IPS-18a (cell line): ENCODE data around the gene ANP32B.
"Not testable (repeated sequence)": the region's sequence is repeated elsewhere in the genome, so short reads cannot be mapped to it uniquely, and the experiment has no call there.

ENCODE experiments used
- H3K27ac ChIP-seq: one replicate; pipeline ENCODE4 v1.5.1; 2013; ENCODE audit warnings: low read length
- H3K27me3 ChIP-seq: one replicate; pipeline ENCODE4 v1.6.1; 2013; ENCODE audit warnings: mild to moderate bottlenecking, low read length; ENCODE audit not compliant: control insufficient read depth, insufficient read depth
- H3K36me3 ChIP-seq: one replicate; pipeline ENCODE4 v1.6.1; 2013; ENCODE audit warnings: low read depth, low read length; ENCODE audit not compliant: control insufficient read depth
- H3K4me1 ChIP-seq: one replicate; pipeline ENCODE4 v1.6.1; 2013; ENCODE audit warnings: low read depth, low read length; ENCODE audit not compliant: control insufficient read depth
- H3K4me3 ChIP-seq: one replicate; pipeline ENCODE4 v1.5.1; 2013; ENCODE audit warnings: low read length
- H3K9ac ChIP-seq: one replicate; pipeline ENCODE4 v1.6.1; 2013; ENCODE audit warnings: mild to moderate bottlenecking, low read length, moderate library complexity
- H3K9me3 ChIP-seq: one replicate; pipeline ENCODE4 v1.6.1; 2013; ENCODE audit warnings: low read depth, low read length; ENCODE audit not compliant: control insufficient read depth

The ANP32B gene

GRCh38 chr9:97983589-97984187 lies 547 bp downstream of the ANP32B start:
- Histone ChIP-seq H3K4me3 (peak overlapping the region; percentile 75), H3K9ac (peak overlapping the region; percentile 80), H3K27ac (no peak overlapping the region), H3K36me3 (no peaks in the 10 kb centered on the region), H3K9me3 (no peaks in the 10 kb centered on the region), H3K4me1 (no peaks in the 10 kb centered on the region), H3K27me3 (peaks cover 89% of the 10 kb centered on the region)

- peak overlapping the region; percentile 56 for H3K4me3 ChIP-seq
- H3K36me3 ChIP-seq = no peaks in the 10 kb centered on the region
- H3K9ac ChIP-seq = peak overlapping the region; percentile 75
- H3K4me1 ChIP-seq = no peaks in the 10 kb centered on the region
- no peaks in the 10 kb centered on the region for H3K9me3 ChIP-seq
- H3K27me3 ChIP-seq = peaks cover 89% of the 10 kb centered on the region
- no peak overlapping the region for H3K27ac ChIP-seq
Measured at GRCh38 chr9:97984188-97985057, 1.3 kb downstream of the ANP32B start.

DNA sequence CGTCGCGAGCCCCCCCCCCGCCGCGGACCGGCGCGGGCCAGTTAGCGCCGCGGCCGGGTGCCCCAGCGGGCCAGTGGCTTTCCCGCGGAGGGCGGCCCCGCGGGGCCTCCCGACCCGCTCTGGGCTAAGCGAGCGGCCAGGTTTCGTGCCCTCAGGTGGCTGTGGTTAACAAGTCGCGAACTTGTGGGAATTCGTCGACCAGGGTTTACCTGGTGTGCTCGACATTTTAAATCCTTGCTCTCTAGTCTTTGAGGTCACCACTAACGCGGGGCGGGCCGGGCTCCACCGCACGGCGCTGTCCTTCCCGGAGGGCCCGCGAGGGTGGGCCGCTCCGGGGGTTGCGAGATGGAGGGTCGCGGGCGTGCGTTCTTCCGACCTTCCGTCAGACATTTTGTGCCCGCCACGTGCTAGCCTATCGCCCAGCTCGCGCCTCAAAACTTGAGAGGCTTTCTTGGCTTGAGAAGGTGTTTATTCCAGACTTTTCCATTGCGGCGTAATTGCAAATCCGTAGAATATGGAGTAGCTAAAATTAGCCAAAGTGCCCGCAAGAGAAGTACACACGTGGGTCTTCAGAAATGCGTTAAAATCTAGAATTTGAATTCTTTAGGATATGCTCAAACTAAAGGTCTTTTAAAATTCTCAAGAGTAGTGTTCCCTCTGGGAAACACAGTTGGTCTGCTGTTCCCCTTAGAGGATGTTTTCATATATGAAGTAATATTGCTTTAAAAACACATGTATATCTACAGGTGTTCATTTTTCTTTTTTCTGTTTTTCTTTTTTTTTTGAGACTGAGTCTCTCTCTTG lies 2.1 kb downstream of the ANP32B start:
- Histone ChIP-seq H3K4me1 (no peaks in the 10 kb centered on the region), H3K9ac (no peak overlapping the region), H3K36me3 (no peaks in the 10 kb centered on the region), H3K4me3 (peak overlapping the region; percentile 23), H3K27ac (no peak overlapping the region), H3K9me3 (no peaks in the 10 kb centered on the region), H3K27me3 (peaks cover 89% of the 10 kb centered on the region)

DNA sequence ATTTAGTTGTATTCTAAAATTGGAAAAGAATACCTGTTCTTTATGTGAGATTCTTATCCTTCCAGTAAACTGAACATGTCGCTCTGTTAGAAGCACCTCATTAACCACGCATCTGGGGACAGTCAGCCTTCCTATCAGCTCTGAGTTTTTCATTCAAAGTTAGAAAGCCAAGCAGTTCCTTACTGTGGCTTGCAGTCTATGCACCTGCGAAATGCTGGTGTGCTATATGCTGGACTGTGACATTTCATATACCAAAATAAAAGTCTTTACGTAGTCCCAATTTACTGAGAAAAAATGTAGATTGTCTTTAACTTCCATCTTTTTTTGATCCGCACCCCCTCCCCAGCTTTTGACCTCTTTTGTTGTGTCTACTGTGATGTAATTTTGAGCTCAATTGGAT lies 4.3 kb downstream of the ANP32B start:
- no peaks in the 10 kb centered on the region for H3K9me3 ChIP-seq
- H3K4me3 ChIP-seq = no peak overlapping the region
- no peak overlapping the region for H3K27ac ChIP-seq
- H3K27me3 ChIP-seq = peaks cover 67% of the 10 kb centered on the region
- no peak overlapping the region for H3K9ac ChIP-seq
- H3K36me3 ChIP-seq = no peaks in the 10 kb centered on the region
- H3K4me1 ChIP-seq = no peaks in the 10 kb centered on the region

- Histone ChIP-seq H3K9ac (no peak overlapping the region), H3K4me1 (no peaks in the 10 kb centered on the region), H3K4me3 (no peak overlapping the region), H3K36me3 (peaks cover 2% of the 10 kb centered on the region), H3K27ac (no peak overlapping the region), H3K9me3 (no peaks in the 10 kb centered on the region), H3K27me3 (peaks cover 49% of the 10 kb centered on the region)
Measured at GRCh38 chr9:97990259-97990658, 7.1 kb downstream of the ANP32B start.

- Histone ChIP-seq H3K9me3 (no peaks in the 10 kb centered on the region), H3K36me3 (peaks cover 3% of the 10 kb centered on the region), H3K4me3 (no peak overlapping the region), H3K9ac (no peak overlapping the region), H3K27me3 (peaks cover 34% of the 10 kb centered on the region), H3K27ac (no peak overlapping the region), H3K4me1 (no peaks in the 10 kb centered on the region)
Measured at GRCh38 chr9:97991818-97992217, 8.7 kb downstream of the ANP32B start.

DNA sequence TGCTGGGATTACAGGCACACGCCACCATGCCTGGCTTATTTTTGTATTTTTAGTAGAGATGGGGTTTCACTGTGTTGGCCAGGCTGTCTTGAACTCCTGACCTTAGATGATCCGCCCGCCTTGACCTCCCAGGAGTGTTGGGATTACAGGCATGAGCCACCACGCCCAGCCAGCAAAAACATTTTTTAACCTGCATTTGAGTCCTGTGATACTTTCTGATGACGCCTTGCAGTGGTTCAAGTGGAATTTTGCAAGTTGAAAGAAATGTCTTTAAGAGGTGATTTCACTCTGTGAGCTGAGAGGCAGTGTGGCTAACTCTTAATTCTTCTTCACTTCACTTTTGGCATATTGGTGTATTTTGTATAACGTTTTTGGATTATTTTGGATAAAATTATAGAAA lies 9.1 kb downstream of the ANP32B start:
- H3K27ac ChIP-seq = no peak overlapping the region
- H3K27me3 ChIP-seq = peaks cover 30% of the 10 kb centered on the region
- no peaks in the 10 kb centered on the region for H3K4me1 ChIP-seq
- H3K36me3 ChIP-seq = peaks cover 3% of the 10 kb centered on the region
- H3K9me3 ChIP-seq = no peaks in the 10 kb centered on the region
- H3K4me3 ChIP-seq = no peak overlapping the region
- no peak overlapping the region for H3K9ac ChIP-seq

DNA sequence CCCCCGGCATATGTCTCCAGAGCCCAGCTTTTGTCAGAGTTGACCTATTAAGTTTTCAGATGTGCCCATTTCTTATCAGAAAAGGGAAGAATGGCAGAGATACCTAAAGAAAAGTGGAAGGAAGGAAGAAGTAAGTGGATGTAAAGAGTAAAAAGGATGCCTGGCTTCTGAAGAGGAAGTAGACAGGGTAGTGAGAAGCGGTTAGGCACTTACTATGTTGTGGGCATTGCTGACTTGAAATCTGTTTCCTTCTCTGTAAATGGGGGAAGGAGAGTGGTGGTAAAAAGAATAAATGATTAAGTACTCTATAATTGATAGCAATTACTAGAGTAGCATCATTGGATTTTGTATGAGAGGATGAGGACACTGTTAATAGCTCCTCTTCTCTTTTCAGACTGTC lies 9.9 kb downstream of the ANP32B start:
- no peak overlapping the region for H3K27ac ChIP-seq
- no peak overlapping the region for H3K9ac ChIP-seq
- H3K36me3 ChIP-seq = peaks cover 9% of the 10 kb centered on the region
- no peaks in the 10 kb centered on the region for H3K9me3 ChIP-seq
- H3K4me1 ChIP-seq = no peaks in the 10 kb centered on the region
- peaks cover 22% of the 10 kb centered on the region for H3K27me3 ChIP-seq
- H3K4me3 ChIP-seq = no peak overlapping the region

GRCh38 chr9:97994703-97995102 lies 11.6 kb downstream of the ANP32B start:
- no peak overlapping the region for H3K9ac ChIP-seq
- peaks cover 14% of the 10 kb centered on the region for H3K36me3 ChIP-seq
- no peak overlapping the region for H3K27ac ChIP-seq
- H3K4me1 ChIP-seq = no peaks in the 10 kb centered on the region
- H3K4me3 ChIP-seq = no peak overlapping the region
- no peaks in the 10 kb centered on the region for H3K9me3 ChIP-seq
- peaks cover 6% of the 10 kb centered on the region for H3K27me3 ChIP-seq

DNA sequence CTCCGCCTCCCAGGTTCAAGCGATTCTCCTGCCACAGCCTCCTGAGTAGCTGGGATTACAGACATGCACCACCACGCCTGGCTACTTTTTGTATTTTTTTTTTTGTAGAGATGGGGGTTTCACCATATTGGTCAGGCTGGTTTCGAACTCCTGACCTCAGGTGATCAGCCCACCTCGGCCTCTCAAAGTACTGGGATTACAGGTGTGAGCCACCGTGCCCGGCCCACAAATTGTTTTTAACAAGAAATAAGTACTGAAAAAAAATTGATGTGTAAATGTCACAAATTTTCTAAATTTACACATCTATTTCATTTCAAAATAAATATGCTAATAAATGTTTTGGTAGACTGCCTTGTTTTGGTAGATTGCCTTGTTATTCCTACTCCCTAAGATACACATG lies 13.5 kb downstream of the ANP32B start:
- H3K36me3 ChIP-seq = peaks cover 22% of the 10 kb centered on the region
- H3K4me1 ChIP-seq, H3K9me3 ChIP-seq, H3K27me3 ChIP-seq, H3K4me3 ChIP-seq, H3K9ac ChIP-seq, H3K27ac ChIP-seq: not testable (repeated sequence)

- Histone ChIP-seq H3K9ac (no peak overlapping the region), H3K9me3 (no peaks in the 10 kb centered on the region), H3K36me3 (peaks cover 24% of the 10 kb centered on the region), H3K4me3 (no peak overlapping the region), H3K27me3 (no peaks in the 10 kb centered on the region), H3K4me1 (no peaks in the 10 kb centered on the region), H3K27ac (no peak overlapping the region)
Measured at GRCh38 chr9:97997330-97998276, 14.5 kb downstream of the ANP32B start.
